VCaP (cell line): ENCODE results near the gene AKAP6.

Experiments
- H3K27ac ChIP-seq: fragments of 450-650 bp; 2 replicates; pipeline ENCODE4 v1.5.1; 2017
- CTCF ChIP-seq: fragments of 450-650 bp; conservative IDR thresholded peaks from 2 replicates; pipeline ENCODE4 v1.5.1; 2017; ENCODE audit warnings: mild to moderate bottlenecking, moderate library complexity

Gene AKAP6

GRCh38 chr14:32620303-32620702, 291.2 kb downstream of the AKAP6 start:
- no peak for TF ChIP-seq CTCF
- H3K27ac ChIP-seq: no peak overlapping the region

- no peak overlapping the region for H3K27ac ChIP-seq
- TF ChIP-seq CTCF: no peak
Measured at GRCh38 chr14:32620724-32621123, 291.6 kb downstream of the AKAP6 start.

GRCh38 chr14:32621585-32621984, 292.5 kb downstream of the AKAP6 start:
- no peak for TF ChIP-seq CTCF
- no peak overlapping the region for H3K27ac ChIP-seq

- TF ChIP-seq CTCF: no peak
- no peak overlapping the region for H3K27ac ChIP-seq
Measured at GRCh38 chr14:32622742-32623141, 293.6 kb downstream of the AKAP6 start.

- no peak overlapping the region for H3K27ac ChIP-seq
- TF ChIP-seq CTCF: no peak
Measured at GRCh38 chr14:32623300-32624093, 294.4 kb downstream of the AKAP6 start.

- no peak for TF ChIP-seq CTCF
- H3K27ac ChIP-seq: no peak overlapping the region
Measured at GRCh38 chr14:32625211-32625610, 296.1 kb downstream of the AKAP6 start.

GRCh38 chr14:32627545-32628298, 298.6 kb downstream of the AKAP6 start:
- no peak for TF ChIP-seq CTCF
- H3K27ac ChIP-seq: no peak overlapping the region
